Skeletal muscle satellite cell (primary cell): ENCODE data around the gene ABCA10.

ENCODE experiments used
- H3K27me3 ChIP-seq: 2 replicates; pipeline ENCODE4 v1.7.0; 2013; ENCODE audit warnings: low read length; ENCODE audit not compliant: control insufficient read depth, insufficient read depth
- H3K36me3 ChIP-seq: 2 replicates; pipeline ENCODE4 v1.7.0; 2013; ENCODE audit warnings: mild to moderate bottlenecking, control low read depth, low read length; ENCODE audit not compliant: insufficient read depth
- H3K4me1 ChIP-seq: 2 replicates; pipeline ENCODE4 v1.7.0; 2013; ENCODE audit warnings: low read length; ENCODE audit not compliant: control insufficient read depth, insufficient read depth
- H3K4me2 ChIP-seq: 2 replicates; pipeline ENCODE4 v1.7.0; 2013; ENCODE audit warnings: mild to moderate bottlenecking, low read length
- H3K4me3 ChIP-seq: 2 replicates; pipeline ENCODE4 v1.7.0; 2013; ENCODE audit warnings: low read length
- H3K9ac ChIP-seq: 2 replicates; pipeline ENCODE4 v1.7.0; 2013; ENCODE audit warnings: mild to moderate bottlenecking, low read depth, low read length, moderate library complexity
- H3K9me3 ChIP-seq: replicated peaks from 2 replicates; pipeline ENCODE4 v1.7.0; 2013; ENCODE audit warnings: mild to moderate bottlenecking, control low read depth, low read length

ABCA10 gene

GRCh38 chr17:69150333-69150732 is 78.3 kb downstream of the ABCA10 start:
- Histone ChIP-seq H3K4me3 (no peak overlapping the region), H3K9ac (no peak overlapping the region), H3K27me3 (no peaks in the 10 kb centered on the region), H3K4me2 (no peak overlapping the region), H3K36me3 (no peaks in the 10 kb centered on the region), H3K9me3 (no peaks in the 10 kb centered on the region), H3K4me1 (no peaks in the 10 kb centered on the region)

GRCh38 chr17:69147460-69147859 is 81.2 kb downstream of the ABCA10 start:
- no peaks in the 10 kb centered on the region for H3K9me3 ChIP-seq
- H3K4me3 ChIP-seq = no peak overlapping the region
- H3K27me3 ChIP-seq = no peaks in the 10 kb centered on the region
- H3K36me3 ChIP-seq = no peaks in the 10 kb centered on the region
- peaks cover under 1% of the 10 kb centered on the region for H3K4me1 ChIP-seq
- no peak overlapping the region for H3K9ac ChIP-seq
- no peak overlapping the region for H3K4me2 ChIP-seq

- Histone ChIP-seq H3K27me3 (no peaks in the 10 kb centered on the region), H3K9me3 (no peaks in the 10 kb centered on the region), H3K4me2 (no peak overlapping the region), H3K4me3 (no peak overlapping the region), H3K4me1 (peaks cover 16% of the 10 kb centered on the region), H3K36me3 (no peaks in the 10 kb centered on the region), H3K9ac (no peak overlapping the region)
Measured at GRCh38 chr17:69144331-69145255, 84.0 kb downstream of the ABCA10 start.

GRCh38 chr17:69143683-69144231 is 84.9 kb downstream of the ABCA10 start:
- Histone ChIP-seq H3K36me3 (no peaks in the 10 kb centered on the region), H3K4me3 (no peak overlapping the region), H3K4me1 (peaks cover 16% of the 10 kb centered on the region), H3K9ac (no peak overlapping the region), H3K4me2 (no peak overlapping the region), H3K27me3 (no peaks in the 10 kb centered on the region), H3K9me3 (no peaks in the 10 kb centered on the region)

GRCh38 chr17:69143151-69143550 is 85.5 kb downstream of the ABCA10 start:
- H3K4me2 ChIP-seq = no peak overlapping the region
- H3K9me3 ChIP-seq = no peaks in the 10 kb centered on the region
- peaks cover 16% of the 10 kb centered on the region for H3K4me1 ChIP-seq
- H3K9ac ChIP-seq = no peak overlapping the region
- no peaks in the 10 kb centered on the region for H3K27me3 ChIP-seq
- no peaks in the 10 kb centered on the region for H3K36me3 ChIP-seq
- H3K4me3 ChIP-seq = no peak overlapping the region

- no peaks in the 10 kb centered on the region for H3K9me3 ChIP-seq
- peak overlapping the region; percentile 69 for H3K4me2 ChIP-seq
- no peaks in the 10 kb centered on the region for H3K27me3 ChIP-seq
- H3K4me1 ChIP-seq = peaks cover 16% of the 10 kb centered on the region
- H3K36me3 ChIP-seq = no peaks in the 10 kb centered on the region
- peak overlapping the region; percentile 61 for H3K9ac ChIP-seq
- peak overlapping the region; percentile 57 for H3K4me3 ChIP-seq
Measured at GRCh38 chr17:69142175-69142802, 86.3 kb downstream of the ABCA10 start.

- Histone ChIP-seq H3K4me1 (peaks cover 16% of the 10 kb centered on the region), H3K4me2 (peak within 1 kb of the TSS; percentile 69), H3K27me3 (no peaks in the 10 kb centered on the region), H3K9me3 (no peaks in the 10 kb centered on the region), H3K4me3 (peak within 1 kb of the TSS; percentile 57), H3K36me3 (no peaks in the 10 kb centered on the region), H3K9ac (peak within 1 kb of the TSS; percentile 61)
Measured at GRCh38 chr17:69141431-69142174, 87.0 kb downstream of the ABCA10 start, which contains the start of gene ABCA6. TSS of gene ABCA6 (minus strand) at chr17:69141895. CDS start at chr17:69140703, 1,192 bp downstream.

GRCh38 chr17:69134112-69134511 is 94.5 kb downstream of the ABCA10 start:
- Histone ChIP-seq H3K4me3 (no peak overlapping the region), H3K4me1 (no peaks in the 10 kb centered on the region), H3K4me2 (no peak overlapping the region), H3K36me3 (no peaks in the 10 kb centered on the region), H3K9me3 (no peaks in the 10 kb centered on the region), H3K27me3 (no peaks in the 10 kb centered on the region), H3K9ac (no peak overlapping the region)

- H3K9ac ChIP-seq = no peak overlapping the region
- H3K4me1 ChIP-seq = no peaks in the 10 kb centered on the region
- no peak overlapping the region for H3K4me3 ChIP-seq
- no peak overlapping the region for H3K4me2 ChIP-seq
- no peaks in the 10 kb centered on the region for H3K27me3 ChIP-seq
- H3K9me3 ChIP-seq = no peaks in the 10 kb centered on the region
- no peaks in the 10 kb centered on the region for H3K36me3 ChIP-seq
Measured at GRCh38 chr17:69130627-69131296, 97.9 kb downstream of the ABCA10 start.

- H3K9me3 ChIP-seq = no peaks in the 10 kb centered on the region
- H3K9ac ChIP-seq = no peak overlapping the region
Measured at GRCh38 chr17:69123626-69124025, 105.0 kb downstream of the ABCA10 start.

GRCh38 chr17:69122065-69122464 is 106.6 kb downstream of the ABCA10 start:
- no peak overlapping the region for H3K9ac ChIP-seq
- H3K4me1 ChIP-seq = no peaks in the 10 kb centered on the region
- no peaks in the 10 kb centered on the region for H3K27me3 ChIP-seq
- H3K4me2 ChIP-seq = no peak overlapping the region
- no peak overlapping the region for H3K4me3 ChIP-seq
- H3K36me3 ChIP-seq = no peaks in the 10 kb centered on the region
- no peaks in the 10 kb centered on the region for H3K9me3 ChIP-seq

More at GRCh38 chr17:69123626-69124025, 105.0 kb downstream of the ABCA10 start:
- H3K36me3 ChIP-seq = no peaks in the 10 kb centered on the region
- H3K4me1 ChIP-seq = no peaks in the 10 kb centered on the region
- H3K27me3 ChIP-seq = no peaks in the 10 kb centered on the region
- no peak overlapping the region for H3K4me2 ChIP-seq
- no peak overlapping the region for H3K4me3 ChIP-seq
